Gastroesophageal sphincter (tissue), 3 donors: ENCODE data around the gene PDE1A.

Experiments used
- EP300 ChIP-seq: sonication (generic); formaldehyde crosslinking; IDR thresholded peaks from one replicate; pipeline ENCODE4 v1.6.1; 2017; ENCODE audit warnings: antibody characterized with exemption, mild to moderate bottlenecking
- POLR2A ChIP-seq, 2 donors: fragments of 450-650 bp; IDR thresholded peaks; one replicate each; pipeline ENCODE4 v1.6.1; 2017; ENCODE audit warnings: antibody characterized with exemption in 2 of 2, mild to moderate bottlenecking in 2 of 2, moderate library complexity in 1 of 2
- TF ChIP-seq, protein P1 (sequence below), 4 experiments: fragments of 200-600 bp in 2 of 4; fragments of 450-650 bp in 2 of 4; sonication (generic) in 1 of 4; IDR thresholded peaks; one replicate each; pipeline ENCODE4 v1.5.1; 2017 to 2019; ENCODE audit warnings: antibody characterized with exemption in 4 of 4, mild to moderate bottlenecking in 2 of 4, moderate library complexity in 2 of 4

DNA sequence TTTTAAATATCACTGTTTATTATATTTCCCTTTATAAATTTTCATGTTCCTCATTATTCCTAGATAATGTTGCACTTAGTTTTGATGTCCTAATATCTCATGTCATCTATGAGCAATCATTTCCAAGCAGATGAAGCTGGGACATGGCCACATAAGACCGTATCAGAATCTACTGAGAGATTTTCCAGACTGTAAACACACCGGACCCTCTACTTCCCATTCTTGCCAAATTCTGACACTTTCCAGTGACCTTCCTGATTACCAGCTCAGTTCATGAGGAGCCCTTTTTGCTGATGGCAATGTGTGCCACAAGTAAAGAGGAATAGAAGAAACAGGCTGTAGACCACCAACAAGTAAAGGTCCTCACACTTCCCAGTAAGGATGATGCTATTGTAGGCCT, 20.3 kb upstream of the PDE1A start:
- TF ChIP-seq, protein P1, sequence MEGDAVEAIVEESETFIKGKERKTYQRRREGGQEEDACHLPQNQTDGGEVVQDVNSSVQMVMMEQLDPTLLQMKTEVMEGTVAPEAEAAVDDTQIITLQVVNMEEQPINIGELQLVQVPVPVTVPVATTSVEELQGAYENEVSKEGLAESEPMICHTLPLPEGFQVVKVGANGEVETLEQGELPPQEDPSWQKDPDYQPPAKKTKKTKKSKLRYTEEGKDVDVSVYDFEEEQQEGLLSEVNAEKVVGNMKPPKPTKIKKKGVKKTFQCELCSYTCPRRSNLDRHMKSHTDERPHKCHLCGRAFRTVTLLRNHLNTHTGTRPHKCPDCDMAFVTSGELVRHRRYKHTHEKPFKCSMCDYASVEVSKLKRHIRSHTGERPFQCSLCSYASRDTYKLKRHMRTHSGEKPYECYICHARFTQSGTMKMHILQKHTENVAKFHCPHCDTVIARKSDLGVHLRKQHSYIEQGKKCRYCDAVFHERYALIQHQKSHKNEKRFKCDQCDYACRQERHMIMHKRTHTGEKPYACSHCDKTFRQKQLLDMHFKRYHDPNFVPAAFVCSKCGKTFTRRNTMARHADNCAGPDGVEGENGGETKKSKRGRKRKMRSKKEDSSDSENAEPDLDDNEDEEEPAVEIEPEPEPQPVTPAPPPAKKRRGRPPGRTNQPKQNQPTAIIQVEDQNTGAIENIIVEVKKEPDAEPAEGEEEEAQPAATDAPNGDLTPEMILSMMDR (IDR thresholded peaks at IDR 0.05) = no peak
- TF ChIP-seq POLR2A (IDR thresholded peaks at IDR 0.05) = no peak
- TF ChIP-seq EP300 = no peak
